OCI-LY1 (cell line): ENCODE results near the gene PNLDC1.

ENCODE experiments used
- CTCF ChIP-seq: fragments of 200-600 bp; sonication (generic), shearing (Covaris generic); IDR thresholded peaks from 2 replicates; pipeline ENCODE4 v1.5.1; 2017; ENCODE audit warnings: mild to moderate bottlenecking, antibody characterized with exemption, low read length, moderate library complexity, mixed read lengths
- EZH2 ChIP-seq: fragments of 200-600 bp; sonication (generic), shearing (Covaris generic); IDR thresholded peaks from 2 replicates; pipeline ENCODE4 v1.8.0; 2017; ENCODE audit warnings: borderline replicate concordance, mixed run types, mild to moderate bottlenecking, antibody characterized with exemption, low read length, moderate library complexity, mixed read lengths

- TF ChIP-seq CTCF (no peak), EZH2 (no peak)
Observed at GRCh38 chr6:159817951-159818739, 18.1 kb downstream of the PNLDC1 start.
